Lower lobe of right lung (tissue), 2 donors: ENCODE results near the gene RAB6B. TPM values are rescaled to one million over a fixed set of nuclear protein-coding genes. Genes with fewer than 3 reads are reported as not detected.
A peak's percentile ranks its signal among the peaks of the same experiment; 100 is the strongest.

ENCODE experiments used
- ATAC-seq, 2 donors: fragments of 200-7000 bp; cut with Tn5 transposase; one replicate each; pipeline ENCODE4 v1.9.1; 2020 to 2022; ENCODE audit warnings: mild to moderate bottlenecking in 2 of 2, moderate library complexity in 2 of 2
- DNase-seq: peaks from one replicate; pipeline ENCODE4 v3.0.0-alpha.2; 2020
- H3K27ac ChIP-seq: fragments of 200-600 bp; one replicate; pipeline ENCODE4 v1.8.0; 2022
- H3K27me3 ChIP-seq: fragments of 200-600 bp; one replicate; pipeline ENCODE4 v1.8.0; 2022; ENCODE audit warnings: low read depth
- H3K36me3 ChIP-seq: fragments of 200-600 bp; one replicate; pipeline ENCODE4 v1.8.0; 2022; ENCODE audit warnings: mild to moderate bottlenecking
- H3K4me1 ChIP-seq: fragments of 200-600 bp; one replicate; pipeline ENCODE4 v1.8.0; 2022
- H3K4me3 ChIP-seq: fragments of 200-600 bp; one replicate; pipeline ENCODE4 v1.8.0; 2022; ENCODE audit warnings: mild to moderate bottlenecking
- H3K9me3 ChIP-seq: fragments of 200-600 bp; one replicate; pipeline ENCODE4 v1.8.0; 2022
- intact Hi-C: fragments of 100-400 bp; cut with DNase I; formaldehyde crosslinking; loops from one replicate; pipeline ENCODE4 v1.11.0; 2022
- total RNA-seq: library from RNA; stranded (reverse); fragmentation: NEBNext Ultra II Directional; extraction: Animal tissue kit (Norgen Biotek cat#: 25700); gene quantifications from one replicate; pipeline ENCODE4 v1.2.1, GENCODE V29; 2021
- TF ChIP-seq, protein P1 (sequence below): fragments of 200-600 bp; IDR thresholded peaks from one replicate; pipeline ENCODE4 v1.8.0; 2022; ENCODE audit warnings: antibody characterized with exemption, mild to moderate bottlenecking
- donor health status: DM: no; HTN: yes; CAD: no; lungs with severe emphysema.

Gene RAB6B
- total RNA-seq, 1 donor from 2014 or later, result 5.5 TPM

DNA sequence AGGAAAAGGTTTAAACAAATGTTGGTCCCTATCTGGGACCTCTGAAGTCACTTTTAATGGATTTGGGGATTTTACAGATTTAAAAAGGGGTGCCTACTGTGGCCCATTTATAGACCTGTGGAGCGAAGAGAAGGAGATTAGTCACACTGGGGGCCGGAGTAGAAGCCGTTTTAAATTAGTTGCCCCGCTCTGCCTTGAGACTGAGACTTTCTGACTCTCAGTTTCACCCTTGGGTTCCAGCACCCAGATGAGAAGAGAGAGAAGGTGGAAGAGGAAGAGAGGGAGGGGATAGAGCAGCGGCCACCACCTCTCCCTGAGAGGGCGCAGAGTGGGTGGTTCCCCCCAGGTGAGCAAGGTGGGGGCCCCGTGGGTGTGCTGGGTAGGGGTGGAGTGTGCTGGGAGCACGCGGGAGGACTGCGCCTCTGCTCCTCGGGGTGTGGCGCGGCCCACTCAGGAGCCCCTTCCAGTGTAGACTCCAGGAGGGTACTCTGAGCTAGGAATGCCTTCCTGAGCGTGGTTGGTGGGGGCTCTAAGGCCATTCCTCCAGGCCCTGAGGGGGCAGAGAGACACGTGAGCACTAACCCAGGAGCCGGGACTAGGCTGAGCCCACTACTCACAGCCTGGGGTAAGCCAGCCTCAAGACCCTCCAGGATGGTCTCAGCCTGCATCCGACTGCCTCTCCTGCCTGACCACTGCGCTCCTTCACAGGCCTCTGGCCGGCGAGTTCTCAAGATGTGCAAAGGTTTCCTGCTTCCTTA is 32.6 kb upstream of the RAB6B start:
- Histone ChIP-seq H3K4me3 (peak overlapping the region; percentile 64), H3K9me3 (no peaks in the 10 kb centered on the region), H3K36me3 (peaks cover 4% of the 10 kb centered on the region), H3K27ac (no peak overlapping the region), H3K27me3 (peaks cover 7% of the 10 kb centered on the region), H3K4me1 (peaks cover 12% of the 10 kb centered on the region)
- intact Hi-C loops, result no loop called here
- DNase-seq (no peak), ATAC-seq (peak in 1 of 2 donors; percentile 29)
- TF ChIP-seq, protein P1, sequence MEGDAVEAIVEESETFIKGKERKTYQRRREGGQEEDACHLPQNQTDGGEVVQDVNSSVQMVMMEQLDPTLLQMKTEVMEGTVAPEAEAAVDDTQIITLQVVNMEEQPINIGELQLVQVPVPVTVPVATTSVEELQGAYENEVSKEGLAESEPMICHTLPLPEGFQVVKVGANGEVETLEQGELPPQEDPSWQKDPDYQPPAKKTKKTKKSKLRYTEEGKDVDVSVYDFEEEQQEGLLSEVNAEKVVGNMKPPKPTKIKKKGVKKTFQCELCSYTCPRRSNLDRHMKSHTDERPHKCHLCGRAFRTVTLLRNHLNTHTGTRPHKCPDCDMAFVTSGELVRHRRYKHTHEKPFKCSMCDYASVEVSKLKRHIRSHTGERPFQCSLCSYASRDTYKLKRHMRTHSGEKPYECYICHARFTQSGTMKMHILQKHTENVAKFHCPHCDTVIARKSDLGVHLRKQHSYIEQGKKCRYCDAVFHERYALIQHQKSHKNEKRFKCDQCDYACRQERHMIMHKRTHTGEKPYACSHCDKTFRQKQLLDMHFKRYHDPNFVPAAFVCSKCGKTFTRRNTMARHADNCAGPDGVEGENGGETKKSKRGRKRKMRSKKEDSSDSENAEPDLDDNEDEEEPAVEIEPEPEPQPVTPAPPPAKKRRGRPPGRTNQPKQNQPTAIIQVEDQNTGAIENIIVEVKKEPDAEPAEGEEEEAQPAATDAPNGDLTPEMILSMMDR, result no peak

DNA sequence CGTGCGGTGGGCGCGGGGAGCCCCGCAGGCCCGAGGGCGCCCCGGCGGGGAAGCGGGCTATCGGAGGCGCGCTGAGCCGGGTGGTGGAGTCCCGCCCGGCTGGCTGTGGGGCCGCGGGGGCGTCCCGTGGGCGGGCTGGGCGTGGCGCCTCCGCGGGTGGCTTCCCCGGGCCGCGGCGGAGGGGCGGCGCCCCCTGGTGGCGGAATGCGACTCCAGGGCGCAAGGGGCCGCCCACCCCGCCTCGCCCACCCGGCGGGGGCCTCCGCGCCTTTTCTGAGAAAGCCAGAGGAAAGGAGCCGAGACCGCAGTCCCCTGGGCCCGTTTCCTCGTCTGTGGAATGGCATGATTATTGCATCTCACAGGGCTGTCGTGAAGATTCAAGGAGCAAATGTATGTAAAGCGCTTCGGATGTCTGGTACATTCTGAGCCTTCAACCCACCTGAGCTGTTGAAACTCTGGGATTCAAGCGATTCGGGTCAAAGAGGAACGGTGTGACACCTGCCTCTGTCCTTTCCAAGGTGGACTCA is 31.9 kb upstream of the RAB6B start:
- intact Hi-C loops, result no loop called here
- Histone ChIP-seq H3K36me3 (peaks cover under 1% of the 10 kb centered on the region), H3K4me1 (peaks cover 12% of the 10 kb centered on the region), H3K27me3 (peaks cover 7% of the 10 kb centered on the region), H3K27ac (peak overlapping the region; percentile 11), H3K4me3 (peak overlapping the region; percentile 64), H3K9me3 (no peaks in the 10 kb centered on the region)
- TF ChIP-seq, protein P1, result peak; percentile 69
- DNase-seq (peak; percentile 71), ATAC-seq (peak; percentile 89 to 92)

DNA sequence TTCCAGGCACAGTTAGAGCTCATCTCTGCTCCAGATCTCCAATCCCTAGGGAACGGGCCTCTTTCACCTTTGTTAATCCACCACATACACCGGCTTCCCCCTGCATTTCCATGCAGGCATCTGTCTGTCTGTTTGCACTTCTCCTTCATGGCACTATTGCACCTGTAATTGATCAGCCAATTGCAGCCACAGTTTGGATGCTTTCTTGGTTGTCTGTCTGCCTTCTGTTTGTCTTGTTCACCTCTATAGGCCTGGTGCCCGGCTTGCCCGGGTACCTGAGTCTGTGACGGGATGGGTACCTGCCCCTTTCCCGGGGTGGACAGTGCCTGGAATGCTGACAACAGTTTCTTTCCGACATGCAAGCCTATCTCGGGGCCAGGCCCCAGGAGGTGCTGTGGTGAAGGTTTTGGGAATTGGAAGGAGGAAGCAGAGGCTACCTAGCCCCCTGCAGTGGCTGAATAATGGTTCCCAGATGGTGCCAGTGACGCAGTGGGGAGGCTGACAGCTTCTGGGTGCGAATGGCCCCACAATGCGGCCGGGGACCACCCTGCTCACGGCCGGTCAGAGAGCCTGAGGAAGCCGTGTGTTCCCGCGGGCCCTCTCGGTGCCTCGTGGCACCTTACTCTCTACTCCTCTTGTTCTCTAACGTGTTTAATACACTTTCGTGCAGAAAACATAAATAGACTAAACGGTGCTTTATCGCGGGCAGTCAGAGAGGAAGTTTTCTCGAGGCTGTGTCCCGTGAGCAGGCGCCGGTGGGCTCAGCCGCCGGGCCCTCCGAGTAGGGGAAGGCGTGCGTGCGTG is 31.3 kb upstream of the RAB6B start:
- H3K27me3 ChIP-seq, result peaks cover 7% of the 10 kb centered on the region
- intact Hi-C loops, result no loop called here
- H3K4me1 ChIP-seq, result peaks cover 12% of the 10 kb centered on the region
- H3K27ac ChIP-seq, result peak overlapping the region; percentile 11
- H3K9me3 ChIP-seq, result no peaks in the 10 kb centered on the region
- no peaks in the 10 kb centered on the region for H3K36me3 ChIP-seq
- H3K4me3 ChIP-seq, result peak overlapping the region; percentile 64
- DNase-seq (no peak), ATAC-seq (peak; percentile 16 to 39)
- TF ChIP-seq, protein P1, result no peak

DNA sequence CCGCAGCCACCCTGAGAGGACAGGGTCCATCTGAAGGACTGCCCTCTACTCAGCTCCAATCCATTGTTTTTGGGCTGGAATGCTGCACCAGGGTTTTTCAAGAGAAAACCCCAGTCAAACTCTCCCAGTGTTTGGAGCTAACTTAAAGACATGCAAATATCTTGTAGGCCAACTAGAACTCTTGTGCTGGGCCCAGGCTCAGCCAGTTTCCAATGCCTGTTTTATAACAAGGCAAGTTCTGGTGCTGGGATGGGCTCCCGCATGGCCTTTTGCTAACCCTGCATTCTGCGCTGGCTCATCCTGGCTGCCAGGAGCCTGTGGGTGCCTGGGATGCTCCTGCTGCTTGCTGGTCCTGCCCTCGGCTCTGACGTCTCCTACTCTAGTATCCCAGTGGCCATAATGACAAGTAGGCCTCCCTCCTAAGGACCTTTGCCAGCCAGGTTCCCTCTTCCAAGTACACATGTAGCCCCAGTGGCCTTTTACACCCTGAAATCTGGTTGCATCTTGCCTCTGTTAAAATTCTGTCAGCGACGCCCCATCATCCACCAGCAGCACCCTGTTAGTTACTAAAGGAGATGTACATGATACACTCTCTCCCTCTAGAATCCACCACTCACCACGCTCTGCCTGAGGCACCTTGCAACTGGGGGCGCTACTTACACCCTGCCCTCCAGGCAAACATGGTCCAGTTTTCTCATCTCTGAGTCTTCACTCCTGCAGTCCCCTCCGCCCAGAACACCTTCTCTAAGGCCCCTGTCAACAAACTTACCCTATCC is 30.5 kb upstream of the RAB6B start:
- Histone ChIP-seq H3K27ac (no peak overlapping the region), H3K4me1 (peaks cover 12% of the 10 kb centered on the region), H3K27me3 (peaks cover 7% of the 10 kb centered on the region), H3K4me3 (no peak overlapping the region), H3K9me3 (no peaks in the 10 kb centered on the region), H3K36me3 (no peaks in the 10 kb centered on the region)
- intact Hi-C loops, result no loop called here
- ATAC-seq (no peak), DNase-seq (no peak)
- TF ChIP-seq, protein P1, result no peak

DNA sequence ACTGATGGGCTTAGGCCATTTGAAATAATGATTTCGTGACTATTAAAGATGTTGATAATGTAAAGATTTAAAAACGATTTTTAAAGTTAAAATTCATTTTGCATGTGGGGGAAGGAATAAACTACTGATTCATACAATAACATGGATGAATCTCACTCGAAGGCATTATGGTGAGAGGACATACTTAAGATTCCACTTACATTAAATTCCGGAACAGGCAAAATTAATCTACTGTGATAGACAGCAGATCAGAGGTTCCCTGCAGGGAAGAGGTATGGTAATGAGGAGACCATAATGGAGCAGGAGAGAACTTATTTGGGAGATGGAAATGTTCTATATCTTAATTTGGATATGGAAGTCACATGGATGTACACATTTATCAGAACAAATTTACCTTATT is 28.4 kb upstream of the RAB6B start:
- no peak overlapping the region for H3K4me3 ChIP-seq
- H3K36me3 ChIP-seq, result no peaks in the 10 kb centered on the region
- intact Hi-C loops, result no loop called here
- ATAC-seq, result no peak
- no peaks in the 10 kb centered on the region for H3K9me3 ChIP-seq
- DNase-seq, result no peak
- peaks cover 12% of the 10 kb centered on the region for H3K4me1 ChIP-seq
- TF ChIP-seq, protein P1, result no peak
- no peak overlapping the region for H3K27ac ChIP-seq
- H3K27me3 ChIP-seq, result peaks cover 7% of the 10 kb centered on the region
